Kidney (tissue), 14 donors: Measurements from ENCODE around the gene TTC29. TPM values are rescaled to one million over a fixed set of nuclear protein-coding genes. Genes with fewer than 3 reads are reported as not detected.
"Not testable (repeated sequence)": the region's sequence is repeated elsewhere in the genome, so short reads cannot be mapped to it uniquely, and the experiment has no call there.

ENCODE experiments used
- DNase-seq, 5 donors: peaks; one replicate each; pipeline ENCODE4 v3.0.0-alpha.2; 2013 to 2020
- FAIRE-seq: peaks from 2 replicates; lab custom pipeline; 2012; peaks lifted over from hg19 to GRCh38; lab: Jason Lieb, UNC
- H3K27ac ChIP-seq, 2 donors: one replicate each; pipeline ENCODE4 v1.7.0; 2013; ENCODE audit warnings: low read depth in 2 of 2, low read length in 2 of 2, inconsistent platforms in 1 of 2
- H3K27me3 ChIP-seq: one replicate; pipeline ENCODE4 v1.7.1; 2013; ENCODE audit warnings: low read length, inconsistent platforms; ENCODE audit not compliant: control insufficient read depth, insufficient read depth
- H3K36me3 ChIP-seq, 3 donors: one replicate each; pipeline versions ENCODE4 v1.7.0 to v1.7.1; 2013; ENCODE audit warnings: low read length in 3 of 3, control low read depth in 1 of 3, inconsistent platforms in 1 of 3; ENCODE audit not compliant: insufficient read depth in 3 of 3, control insufficient read depth in 2 of 3
- H3K4me1 ChIP-seq, 3 donors: one replicate each; pipeline versions ENCODE4 v1.7.0 to v1.7.1; 2013; ENCODE audit warnings: low read length in 3 of 3, inconsistent platforms in 1 of 3, low read depth in 1 of 3; ENCODE audit not compliant: control insufficient read depth in 2 of 3, insufficient read depth in 2 of 3
- H3K4me3 ChIP-seq, 3 donors: one replicate each; pipeline versions ENCODE4 v1.7.0 to v1.8.1; 2013; ENCODE audit warnings: low read length in 3 of 3, control low read depth in 1 of 3, inconsistent platforms in 1 of 3
- H3K9ac ChIP-seq, 3 donors: one replicate each; pipeline versions ENCODE4 v1.7.0 to v1.7.1; 2013; ENCODE audit warnings: low read length in 3 of 3, control low read depth in 1 of 3, inconsistent platforms in 1 of 3
- H3K9me3 ChIP-seq, 3 donors: one replicate each; pipeline versions ENCODE4 v1.7.0 to v1.7.1; 2013; ENCODE audit warnings: low read length in 3 of 3, control low read depth in 1 of 3, inconsistent platforms in 1 of 3; ENCODE audit not compliant: control insufficient read depth in 2 of 3, insufficient read depth in 1 of 3
- CTCF ChIP-seq: IDR thresholded peaks from 3 replicates; pipeline ENCODE4 v1.5.1; 2012; ENCODE audit warnings: mild to moderate bottlenecking, moderate library complexity, borderline replicate concordance; ENCODE audit not compliant: insufficient read depth; ENCODE audit errors: extremely low read depth
- intact Hi-C: fragments of 100-400 bp; cut with DNase I; formaldehyde crosslinking; loops from one replicate; pipeline ENCODE4 v1.11.1; 2022
- polyA plus RNA-seq: library from polyadenylated mRNA; stranded (reverse); fragments of 350-450 nt; fragmentation: Illumina TruSeq; extraction: RNeasy Lipid Tissue Mini Kit (QIAGEN cat#74804); gene quantifications from one replicate; pipeline ENCODE4 v1.2.3, GENCODE V29; 2014; ENCODE audit warnings: low read depth, low replicate concordance; ENCODE audit not compliant: insufficient read depth
- total RNA-seq: library from RNA; stranded (reverse); fragmentation: NEBNext Ultra II Directional; extraction: Animal tissue kit (Norgen Biotek cat#: 25700); gene quantifications from one replicate; pipeline ENCODE4 v1.2.1, GENCODE V29; 2021
- donor health status: control.
- donor health status: control.
- donor health status: control.
- donor health status: control.
- donor health status: control.
- donor health status: DM: yes; HTN: yes; CAD: no.
- donor health status: Normal renal cell carcinoma (clear cell type).

Gene TTC29
- total and polyA plus RNA-seq, 2 donors from 2014 or later = 0.28 to 0.82 TPM

DNA sequence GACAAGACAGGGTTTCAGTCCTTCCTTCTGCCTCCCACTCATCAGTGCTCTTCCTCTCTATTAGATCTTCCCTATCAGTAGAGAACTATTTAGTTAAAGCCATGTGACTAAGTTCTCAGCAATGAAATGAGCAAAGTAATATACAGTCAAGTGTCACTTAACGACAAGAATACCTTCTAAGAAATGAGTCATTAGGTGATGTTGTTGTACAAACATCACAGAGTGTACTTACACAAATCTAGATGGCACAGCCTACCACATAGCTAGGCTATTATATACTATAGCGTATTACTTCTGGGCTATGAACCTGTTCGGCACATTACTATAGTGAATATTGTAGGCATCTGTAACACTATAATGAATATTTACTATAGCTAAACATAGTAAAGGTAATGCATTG, 235.7 kb downstream of the TTC29 start:
- no peak for DNase-seq
- no peak for TF ChIP-seq CTCF
- FAIRE-seq = no peak
- Histone ChIP-seq H3K27ac (no peak overlapping the region), H3K9me3 (no peaks in the 10 kb centered on the region), H3K4me3 (no peak overlapping the region), H3K36me3 (no peaks in the 10 kb centered on the region), H3K9ac (no peak overlapping the region), H3K27me3 (no peaks in the 10 kb centered on the region), H3K4me1 (no peaks in the 10 kb centered on the region)
- intact Hi-C loops = no loop called here

DNA sequence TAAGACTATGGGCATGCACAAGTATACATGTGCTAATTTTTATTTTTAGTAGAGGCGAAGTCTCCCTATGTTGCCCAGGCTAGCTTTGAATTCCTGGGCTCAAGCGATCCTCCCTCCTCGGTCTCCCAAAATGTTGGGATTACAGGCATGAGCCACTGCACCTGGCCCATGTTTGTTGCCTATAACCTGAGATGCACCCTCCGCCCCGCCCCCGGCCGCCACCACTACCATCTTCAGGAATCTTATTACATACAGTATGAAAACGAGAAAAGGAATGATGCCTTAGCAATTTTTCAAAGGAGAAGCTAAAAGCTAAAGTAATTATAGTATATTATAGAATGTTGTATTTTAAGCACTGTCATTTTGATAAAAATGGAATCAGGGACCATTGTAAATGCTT, 245.8 kb downstream of the TTC29 start:
- Histone ChIP-seq H3K4me3 (no peak overlapping the region), H3K9me3 (no peaks in the 10 kb centered on the region), H3K36me3 (no peaks in the 10 kb centered on the region), H3K27ac (no peak overlapping the region), H3K9ac (no peak overlapping the region), H3K4me1 (no peaks in the 10 kb centered on the region), H3K27me3 (no peaks in the 10 kb centered on the region)
- DNase-seq (no peak), FAIRE-seq (no peak)
- intact Hi-C loops = no loop called here
- no peak for TF ChIP-seq CTCF

- DNase-seq (no peak), FAIRE-seq (no peak)
- no peak for TF ChIP-seq CTCF
- Histone ChIP-seq H3K4me1 (no peaks in the 10 kb centered on the region), H3K27me3 (no peaks in the 10 kb centered on the region), H3K27ac (no peak overlapping the region), H3K36me3 (no peaks in the 10 kb centered on the region), H3K9ac (no peak overlapping the region), H3K9me3 (no peaks in the 10 kb centered on the region), H3K4me3 (no peak overlapping the region)
- intact Hi-C loops = no loop called here
These were observed 270.7 kb downstream of the TTC29 start for GRCh38 chr4:146674829-146675570.

- DNase-seq, H3K4me3 ChIP-seq, H3K4me1 ChIP-seq, H3K27ac ChIP-seq, H3K9me3 ChIP-seq, H3K36me3 ChIP-seq, H3K27me3 ChIP-seq, intact Hi-C loops, H3K9ac ChIP-seq, FAIRE-seq: not testable (repeated sequence)
These were observed 281.7 kb downstream of the TTC29 start for GRCh38 chr4:146663968-146664311.
